SJSA1 (cell line): Measurements from ENCODE around the gene FAM107B. TPM values are rescaled to one million over a fixed set of nuclear protein-coding genes. Genes with fewer than 3 reads are reported as not detected.
A peak's percentile ranks its signal among the peaks of the same experiment; 100 is the strongest.

Experiments
- DNase-seq, 2 experiments: peaks; one replicate each; pipeline ENCODE4 v3.0.0-alpha.2; 2015 to 2020; ENCODE audit warnings: low spot score in 2 of 2, low read depth in 1 of 2
- H3K27ac ChIP-seq: fragments of 250-450 bp; sonication (Bioruptor Pico); 2 replicates; pipeline ENCODE4 v1.5.1; 2020; ENCODE audit warnings: mild to moderate bottlenecking, moderate library complexity
- H3K27me3 ChIP-seq: fragments of 250-450 bp; sonication (Bioruptor Pico); replicated peaks from 2 replicates; pipeline ENCODE4 v1.5.1; 2020; ENCODE audit warnings: mild to moderate bottlenecking, moderate library complexity
- H3K36me3 ChIP-seq: fragments of 250-450 bp; sonication (Bioruptor Pico); 2 replicates; pipeline ENCODE4 v1.5.1; 2020; ENCODE audit warnings: mild to moderate bottlenecking
- H3K4me1 ChIP-seq: fragments of 250-450 bp; sonication (Bioruptor Pico); replicated peaks from 2 replicates; pipeline ENCODE4 v1.6.1; 2021; ENCODE audit warnings: mild to moderate bottlenecking
- H3K4me3 ChIP-seq: fragments of 250-450 bp; sonication (Bioruptor Pico); 2 replicates; pipeline ENCODE4 v1.5.1; 2020; ENCODE audit warnings: mild to moderate bottlenecking
- H3K9me3 ChIP-seq: fragments of 250-450 bp; sonication (Bioruptor Pico); replicated peaks from 2 replicates; pipeline ENCODE4 v1.5.1; 2020; ENCODE audit warnings: mild to moderate bottlenecking
- total RNA-seq: library from RNA; depleted of rRNA; stranded (reverse); fragments of >200 nt; shearing (Covaris generic); gene quantifications from 2 replicates; pipeline ENCODE4 v1.2.3, GENCODE V29; 2014

Gene FAM107B
- total RNA-seq, 1 experiment from 2014 or later = 31.9 TPM

GRCh38 chr10:14574291-14574690, 200.4 kb downstream of the FAM107B start:
- no peaks in the 10 kb centered on the region for H3K9me3 ChIP-seq
- H3K27ac ChIP-seq = peak overlapping the region; percentile 53
- H3K4me1 ChIP-seq = peaks cover 57% of the 10 kb centered on the region
- H3K27me3 ChIP-seq = no peaks in the 10 kb centered on the region
- H3K36me3 ChIP-seq = peaks cover 13% of the 10 kb centered on the region
- no peak overlapping the region for H3K4me3 ChIP-seq
- no peak for DNase-seq

- H3K9me3 ChIP-seq = no peaks in the 10 kb centered on the region
- DNase-seq = peak; percentile 62 to 91
These were observed 200.9 kb downstream of the FAM107B start for GRCh38 chr10:14573666-14574261.

GRCh38 chr10:14572811-14573210, 201.9 kb downstream of the FAM107B start:
- Histone ChIP-seq H3K27me3 (no peaks in the 10 kb centered on the region), H3K27ac (peak overlapping the region; percentile 28; the same call in 1 of the 2 replicates), H3K4me1 (peaks cover 45% of the 10 kb centered on the region), H3K36me3 (peaks cover 16% of the 10 kb centered on the region), H3K4me3 (no peak overlapping the region), H3K9me3 (no peaks in the 10 kb centered on the region)
- no peak for DNase-seq

More at GRCh38 chr10:14573666-14574261, 200.9 kb downstream of the FAM107B start:
- Histone ChIP-seq H3K36me3 (peaks cover 13% of the 10 kb centered on the region), H3K4me3 (no peak overlapping the region), H3K27ac (peak overlapping the region; percentile 53), H3K4me1 (peaks cover 51% of the 10 kb centered on the region), H3K27me3 (no peaks in the 10 kb centered on the region)

DNA sequence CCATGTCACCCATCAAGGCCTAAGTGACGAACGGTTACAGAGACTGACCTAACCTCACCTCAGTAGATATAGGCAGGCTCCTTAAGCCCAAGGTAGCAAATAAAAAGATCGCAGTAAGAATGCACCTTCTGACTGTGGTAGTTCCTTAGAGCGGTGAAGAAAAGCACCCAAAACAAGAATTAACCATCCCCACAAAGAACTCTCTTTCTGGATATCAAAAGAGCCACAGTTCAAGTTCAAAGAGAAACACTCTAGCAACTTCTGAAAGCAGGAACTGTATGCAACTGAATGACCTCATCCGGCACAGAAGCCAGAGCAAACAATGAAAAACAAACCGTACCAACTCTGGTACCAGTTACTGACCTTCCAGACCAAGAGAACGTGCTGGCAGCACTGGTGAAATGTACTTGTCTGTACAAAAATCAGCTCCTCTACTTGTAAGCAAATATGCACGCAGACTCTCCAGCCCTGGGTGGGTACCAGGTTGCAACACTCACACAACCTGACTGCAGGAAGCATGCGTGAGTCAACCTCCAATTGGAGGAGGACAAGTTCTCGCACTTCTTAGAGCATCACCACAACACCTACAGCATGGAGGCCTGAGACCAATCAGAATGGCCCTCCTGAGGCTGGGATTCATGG, 202.7 kb downstream of the FAM107B start:
- H3K4me3 ChIP-seq = no peak overlapping the region
- peaks cover 36% of the 10 kb centered on the region for H3K4me1 ChIP-seq
- peak overlapping the region; percentile 69 for H3K27ac ChIP-seq
- H3K27me3 ChIP-seq = no peaks in the 10 kb centered on the region
- peaks cover 23% of the 10 kb centered on the region for H3K36me3 ChIP-seq
- no peaks in the 10 kb centered on the region for H3K9me3 ChIP-seq
- peak in 1 of 2 experiments; percentile 67 for DNase-seq

DNA sequence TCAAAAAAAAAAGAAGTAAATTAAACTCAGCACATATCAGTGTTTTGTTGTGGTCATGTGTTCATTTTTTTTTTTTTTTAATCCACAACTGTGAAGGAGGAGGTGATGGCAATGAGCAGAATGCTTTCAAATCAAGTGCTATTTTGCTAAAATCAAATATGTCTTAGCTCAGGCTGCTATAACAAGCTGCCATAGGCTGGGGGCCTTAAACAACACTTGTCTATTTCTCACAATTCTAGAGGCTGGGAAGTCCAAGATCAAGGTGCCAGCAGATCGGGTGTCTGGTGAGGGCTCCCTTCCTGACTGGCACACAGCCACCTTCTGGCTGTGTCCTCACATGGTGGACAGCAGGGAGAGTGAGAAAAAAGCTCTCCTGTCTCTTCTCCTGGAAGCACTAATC, 203.9 kb downstream of the FAM107B start:
- DNase-seq = no peak
- no peak overlapping the region for H3K4me3 ChIP-seq
- H3K27ac ChIP-seq = no peak overlapping the region
- H3K4me1 ChIP-seq = peaks cover 35% of the 10 kb centered on the region
- H3K27me3 ChIP-seq = no peaks in the 10 kb centered on the region
- no peaks in the 10 kb centered on the region for H3K9me3 ChIP-seq
- peaks cover 29% of the 10 kb centered on the region for H3K36me3 ChIP-seq

- no peak overlapping the region for H3K27ac ChIP-seq
- peaks cover 28% of the 10 kb centered on the region for H3K36me3 ChIP-seq
- H3K9me3 ChIP-seq = no peaks in the 10 kb centered on the region
- DNase-seq = no peak
- H3K4me1 ChIP-seq = peaks cover 33% of the 10 kb centered on the region
- H3K27me3 ChIP-seq = no peaks in the 10 kb centered on the region
- H3K4me3 ChIP-seq = no peak overlapping the region
These were observed 205.2 kb downstream of the FAM107B start for GRCh38 chr10:14569274-14570060.

DNA sequence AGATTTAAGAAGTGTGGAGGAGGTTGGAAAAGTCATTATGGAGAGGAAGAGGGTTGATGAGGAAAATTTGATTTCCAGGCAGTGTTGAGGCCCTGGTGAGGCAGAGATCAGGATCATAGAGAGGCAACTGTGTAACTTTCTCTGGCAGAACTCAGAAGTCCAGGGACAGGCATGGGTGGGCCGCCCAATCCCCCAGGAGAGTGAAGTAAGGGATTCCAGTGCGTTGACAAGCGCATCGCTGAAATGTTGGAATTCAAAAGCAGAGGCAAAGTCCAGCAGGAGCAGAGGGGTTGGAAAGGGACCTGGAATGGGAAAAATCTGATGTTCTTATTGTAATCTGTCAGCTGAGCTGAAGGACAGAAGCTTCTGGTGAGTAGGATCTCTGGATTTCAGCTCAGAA, 207.3 kb downstream of the FAM107B start:
- Histone ChIP-seq H3K36me3 (peaks cover 25% of the 10 kb centered on the region), H3K27me3 (no peaks in the 10 kb centered on the region), H3K27ac (no peak overlapping the region), H3K4me1 (peaks cover 16% of the 10 kb centered on the region), H3K4me3 (no peak overlapping the region), H3K9me3 (no peaks in the 10 kb centered on the region)
- DNase-seq = no peak

GRCh38 chr10:14566498-14566897, 208.2 kb downstream of the FAM107B start:
- Histone ChIP-seq H3K27ac (no peak overlapping the region), H3K9me3 (no peaks in the 10 kb centered on the region), H3K27me3 (no peaks in the 10 kb centered on the region), H3K36me3 (peaks cover 25% of the 10 kb centered on the region), H3K4me3 (no peak overlapping the region), H3K4me1 (peaks cover 15% of the 10 kb centered on the region)
- DNase-seq = no peak

- Histone ChIP-seq H3K4me1 (peaks cover 19% of the 10 kb centered on the region), H3K36me3 (peaks cover 23% of the 10 kb centered on the region), H3K4me3 (no peak overlapping the region), H3K9me3 (no peaks in the 10 kb centered on the region), H3K27me3 (no peaks in the 10 kb centered on the region), H3K27ac (no peak overlapping the region)
- DNase-seq = no peak
These were observed 209.5 kb downstream of the FAM107B start for GRCh38 chr10:14565199-14565598.

DNA sequence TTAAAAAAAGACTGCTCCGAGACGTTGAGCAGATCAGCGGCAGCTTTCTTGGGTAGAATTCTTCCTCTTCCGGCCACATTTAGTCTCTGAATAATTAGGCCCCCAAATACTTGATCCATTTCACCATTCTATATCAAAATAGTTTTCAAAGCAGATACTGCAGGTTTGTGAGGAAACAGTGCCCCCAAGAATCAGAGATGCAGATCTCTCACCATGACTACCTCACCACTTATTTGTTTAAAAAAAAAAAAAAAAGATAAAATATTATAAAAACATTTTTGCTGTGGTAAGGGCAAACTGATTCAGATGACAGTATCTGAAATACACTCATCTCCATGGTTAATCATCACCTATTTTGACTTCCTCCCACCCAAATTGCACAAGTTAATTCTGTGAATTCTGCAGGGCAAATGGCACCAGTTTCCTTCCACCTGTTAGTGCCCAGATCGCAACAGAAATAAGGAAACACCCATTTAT, 210.4 kb downstream of the FAM107B start:
- Histone ChIP-seq H3K4me1 (peaks cover 21% of the 10 kb centered on the region), H3K36me3 (peaks cover 21% of the 10 kb centered on the region), H3K9me3 (no peaks in the 10 kb centered on the region)

DNA sequence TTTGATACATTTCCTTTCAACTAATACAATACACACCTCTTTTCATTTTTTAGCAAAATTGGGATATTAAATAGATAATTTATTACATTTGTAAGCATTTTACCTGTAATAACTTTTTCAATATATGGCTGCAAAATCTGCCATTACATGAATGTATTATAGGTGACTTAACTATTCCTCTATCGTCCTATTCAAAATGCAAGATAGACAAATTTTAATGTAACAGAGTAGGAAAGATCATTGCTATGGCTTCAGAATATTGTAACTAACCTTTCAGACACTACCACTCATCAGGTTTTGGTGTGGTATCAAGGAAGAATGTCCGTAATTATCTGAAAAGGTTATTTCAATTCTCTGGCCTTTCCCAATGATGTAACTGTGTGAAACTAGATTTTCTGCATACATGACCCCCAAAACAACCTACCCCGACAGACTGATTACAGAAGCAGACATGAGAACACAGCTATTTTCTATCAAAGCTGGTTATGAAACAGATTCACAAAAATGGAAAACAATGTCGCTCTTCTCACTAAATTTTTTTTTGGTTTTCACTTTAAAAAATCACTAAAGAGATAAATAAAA, 211.2 kb downstream of the FAM107B start:
- Histone ChIP-seq H3K4me1 (peaks cover 21% of the 10 kb centered on the region), H3K27ac (no peak overlapping the region), H3K4me3 (no peak overlapping the region), H3K27me3 (no peaks in the 10 kb centered on the region), H3K9me3 (no peaks in the 10 kb centered on the region), H3K36me3 (peaks cover 21% of the 10 kb centered on the region)
- DNase-seq = no peak

More for the DNA sequence above, 210.4 kb downstream of the FAM107B start:
- H3K4me3 ChIP-seq = no peak overlapping the region
- H3K27ac ChIP-seq = no peak overlapping the region
- no peak for DNase-seq
- no peaks in the 10 kb centered on the region for H3K27me3 ChIP-seq

GRCh38 chr10:14563076-14563336, 211.7 kb downstream of the FAM107B start:
- Histone ChIP-seq H3K36me3 (peaks cover 20% of the 10 kb centered on the region), H3K4me1 (peaks cover 21% of the 10 kb centered on the region), H3K27me3 (no peaks in the 10 kb centered on the region), H3K27ac (no peak overlapping the region), H3K9me3 (no peaks in the 10 kb centered on the region), H3K4me3 (no peak overlapping the region)
- no peak for DNase-seq

DNA sequence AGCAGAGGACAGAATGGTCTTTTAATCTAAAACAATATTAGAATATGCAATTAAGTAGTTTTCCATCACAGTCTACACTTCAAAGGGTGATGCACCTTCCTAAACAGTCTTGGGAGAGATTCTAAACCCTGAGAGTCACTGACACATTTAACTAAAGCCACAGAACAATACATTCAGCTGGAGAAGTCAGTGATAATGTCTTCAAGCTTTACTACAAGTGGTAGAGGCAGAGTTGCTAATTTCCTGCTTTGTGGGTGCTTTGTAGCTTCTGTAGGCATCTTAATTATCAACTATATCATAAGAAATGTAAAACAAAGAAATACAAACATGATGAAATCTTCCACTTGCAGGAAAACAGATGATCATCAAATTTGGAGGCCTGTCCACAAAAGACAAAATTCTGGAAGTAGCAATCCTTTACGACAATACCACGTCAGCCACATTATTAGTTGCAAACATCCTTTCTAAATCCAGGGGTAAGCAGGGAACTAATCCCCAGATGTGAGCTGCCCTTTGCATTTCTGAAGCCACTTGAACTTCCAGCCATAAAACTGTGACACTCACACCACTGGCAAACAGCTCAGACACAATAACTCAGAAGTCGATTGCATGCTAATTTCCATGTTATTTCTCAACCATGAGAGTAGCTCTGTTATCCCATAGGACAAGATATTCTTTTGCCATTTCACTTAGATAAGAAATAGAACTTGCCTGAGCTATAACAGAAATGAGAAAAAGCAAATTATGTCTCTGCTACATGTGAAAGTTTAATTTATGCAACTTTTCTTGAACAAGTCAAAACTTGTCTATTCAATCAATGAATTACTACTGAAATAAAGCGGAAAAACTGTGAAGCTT, 212.2 kb downstream of the FAM107B start:
- Histone ChIP-seq H3K4me1 (peaks cover 21% of the 10 kb centered on the region), H3K36me3 (peaks cover 16% of the 10 kb centered on the region), H3K4me3 (no peak overlapping the region), H3K9me3 (no peaks in the 10 kb centered on the region), H3K27me3 (no peaks in the 10 kb centered on the region), H3K27ac (no peak overlapping the region)
- no peak for DNase-seq
